ENCODE results near the gene CMTM8.

DNA sequence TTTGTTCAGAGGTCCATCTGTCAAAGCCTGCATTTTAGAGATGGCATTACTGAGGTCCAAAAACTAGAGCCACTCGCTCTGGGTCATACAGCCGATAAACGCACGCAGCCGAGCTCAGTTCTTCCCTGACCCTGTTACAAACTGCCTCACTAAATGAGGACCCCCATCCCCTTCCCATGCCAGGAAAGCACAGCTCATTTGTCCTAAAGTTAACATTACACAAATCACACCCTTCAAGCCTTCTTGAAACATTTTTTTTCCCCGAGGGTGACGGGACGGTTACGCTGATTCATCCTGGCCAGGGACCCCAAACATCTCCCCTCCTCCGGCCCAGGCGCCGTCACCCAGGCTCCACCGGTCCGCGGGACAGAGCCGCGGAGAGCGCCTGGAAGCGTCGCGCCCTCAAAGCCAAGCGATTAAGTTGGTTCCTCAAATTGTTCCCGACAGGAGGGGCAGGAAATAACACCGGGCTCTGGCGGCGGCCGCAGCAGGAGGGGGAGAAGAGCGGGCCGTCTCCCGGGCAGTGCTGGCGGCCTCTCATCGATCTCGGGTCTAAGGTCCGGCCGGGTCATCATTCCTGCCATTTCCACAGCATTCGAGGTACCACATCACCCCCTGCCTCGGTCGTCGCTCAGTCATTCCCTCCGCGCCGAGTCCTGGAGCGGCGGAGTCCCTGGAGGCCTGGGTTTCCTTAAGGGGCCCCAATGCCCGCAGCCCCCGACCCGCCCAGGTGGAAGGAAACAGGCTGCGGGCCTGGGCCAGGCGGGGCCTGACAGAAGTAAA, 619 bp upstream of the CMTM8 start:
- TF ChIP-seq TAF1 (IDR thresholded peaks at IDR 0.05; ENCODE audit: low read depth, low read length) (no peak), EP300 (IDR thresholded peaks at IDR 0.05; ENCODE audit: borderline replicate concordance in 1 of 2, low read depth in 2 of 2, low read length in 2 of 2) (no peak), POLR2A (IDR thresholded peaks at IDR 0.05; ENCODE audit: control extremely low read depth in 1 of 2, low read depth in 2 of 2, low read length in 2 of 2) (no peak), POLR2AphosphoS5 (IDR thresholded peaks at IDR 0.05; ENCODE audit: low read depth, low read length) (no peak), ZNF274 (IDR thresholded peaks at IDR 0.05; ENCODE audit: borderline replicate concordance, extremely low read depth, low read length) (no peak), KDM5A (IDR thresholded peaks at IDR 0.05; ENCODE audit: low read length) (no peak)
- TF ChIP-seq, protein P1, sequence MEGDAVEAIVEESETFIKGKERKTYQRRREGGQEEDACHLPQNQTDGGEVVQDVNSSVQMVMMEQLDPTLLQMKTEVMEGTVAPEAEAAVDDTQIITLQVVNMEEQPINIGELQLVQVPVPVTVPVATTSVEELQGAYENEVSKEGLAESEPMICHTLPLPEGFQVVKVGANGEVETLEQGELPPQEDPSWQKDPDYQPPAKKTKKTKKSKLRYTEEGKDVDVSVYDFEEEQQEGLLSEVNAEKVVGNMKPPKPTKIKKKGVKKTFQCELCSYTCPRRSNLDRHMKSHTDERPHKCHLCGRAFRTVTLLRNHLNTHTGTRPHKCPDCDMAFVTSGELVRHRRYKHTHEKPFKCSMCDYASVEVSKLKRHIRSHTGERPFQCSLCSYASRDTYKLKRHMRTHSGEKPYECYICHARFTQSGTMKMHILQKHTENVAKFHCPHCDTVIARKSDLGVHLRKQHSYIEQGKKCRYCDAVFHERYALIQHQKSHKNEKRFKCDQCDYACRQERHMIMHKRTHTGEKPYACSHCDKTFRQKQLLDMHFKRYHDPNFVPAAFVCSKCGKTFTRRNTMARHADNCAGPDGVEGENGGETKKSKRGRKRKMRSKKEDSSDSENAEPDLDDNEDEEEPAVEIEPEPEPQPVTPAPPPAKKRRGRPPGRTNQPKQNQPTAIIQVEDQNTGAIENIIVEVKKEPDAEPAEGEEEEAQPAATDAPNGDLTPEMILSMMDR (IDR thresholded peaks at IDR 0.05; ENCODE audit: control extremely low read depth in 1 of 3, insufficient read depth in 1 of 3, low read depth in 1 of 3, low read length in 3 of 3): no peak
- TF ChIP-seq, protein P2, sequence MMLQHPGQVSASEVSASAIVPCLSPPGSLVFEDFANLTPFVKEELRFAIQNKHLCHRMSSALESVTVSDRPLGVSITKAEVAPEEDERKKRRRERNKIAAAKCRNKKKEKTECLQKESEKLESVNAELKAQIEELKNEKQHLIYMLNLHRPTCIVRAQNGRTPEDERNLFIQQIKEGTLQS (IDR thresholded peaks at IDR 0.05; ENCODE audit: insufficient read depth, low read depth, low read length): no peak
